Stimulated activated CD8-positive, alpha-beta memory T cell treated with anti-CD3 and anti-CD28 coated beads, Interleukin-15, amount 100 ng/mL, for 1 hour (primary cell): Measurements from ENCODE around the gene ZNF532.

ENCODE experiments used
- DNase-seq: peaks from one replicate; pipeline ENCODE4 v3.0.0-alpha.2; 2020; ENCODE audit warnings: low read depth

Gene ZNF532

GRCh38 chr18:58867281-58867961 is 2.7 kb downstream of the ZNF532 start:
- DNase-seq: no peak

- DNase-seq: no peak
Measured at GRCh38 chr18:58868440-58868839, 3.8 kb downstream of the ZNF532 start.

GRCh38 chr18:58870130-58870529 is 5.5 kb downstream of the ZNF532 start:
- no peak for DNase-seq

GRCh38 chr18:58870621-58871020 is 5.9 kb downstream of the ZNF532 start:
- no peak for DNase-seq

- no peak for DNase-seq
Measured at GRCh38 chr18:58871514-58872420, 7.1 kb downstream of the ZNF532 start.

GRCh38 chr18:58878640-58879039 is 14.0 kb downstream of the ZNF532 start:
- DNase-seq: no peak

GRCh38 chr18:58881477-58881876 is 16.8 kb downstream of the ZNF532 start:
- no peak for DNase-seq

- DNase-seq: no peak
Measured at GRCh38 chr18:58882044-58882443, 17.4 kb downstream of the ZNF532 start.

- no peak for DNase-seq
Measured at GRCh38 chr18:58882686-58883085, 18.0 kb downstream of the ZNF532 start.

GRCh38 chr18:58884680-58885079 is 20.0 kb downstream of the ZNF532 start:
- no peak for DNase-seq

- DNase-seq: no peak
Measured at GRCh38 chr18:58886431-58886830, 21.8 kb downstream of the ZNF532 start.

- no peak for DNase-seq
Measured at GRCh38 chr18:58886864-58887612, 22.4 kb downstream of the ZNF532 start.

GRCh38 chr18:58887613-58887963 is 22.9 kb downstream of the ZNF532 start:
- DNase-seq: no peak

- DNase-seq: no peak
Measured at GRCh38 chr18:58891776-58892175, 27.1 kb downstream of the ZNF532 start.

- no peak for DNase-seq
Measured at GRCh38 chr18:58892488-58892887, 27.8 kb downstream of the ZNF532 start.

- DNase-seq: no peak
Measured at GRCh38 chr18:58893388-58894099, 28.9 kb downstream of the ZNF532 start.

- no peak for DNase-seq
Measured at GRCh38 chr18:58894930-58895329, 30.3 kb downstream of the ZNF532 start.

- no peak for DNase-seq
Measured at GRCh38 chr18:58895385-58895784, 30.7 kb downstream of the ZNF532 start.

GRCh38 chr18:58896268-58896667 is 31.6 kb downstream of the ZNF532 start:
- DNase-seq: no peak

- no peak for DNase-seq
Measured at GRCh38 chr18:58896734-58897508, 32.2 kb downstream of the ZNF532 start.
